Tibial nerve (tissue), 4 donors: ENCODE measurements around the gene BCL2A1. TPM values are rescaled to one million over a fixed set of nuclear protein-coding genes. Genes with fewer than 3 reads are reported as not detected.
"Not testable (repeated sequence)": the region's sequence is repeated elsewhere in the genome, so short reads cannot be mapped to it uniquely, and the experiment has no call there.

Experiments used
- DNase-seq, 2 donors: peaks; one replicate each; pipeline ENCODE4 v3.0.0-alpha.2; 2019; ENCODE audit warnings: low spot score in 2 of 2
- H3K27ac ChIP-seq, 4 donors: fragments of 200-600 bp; sonication (generic) in 3 of 4; one replicate each; pipeline ENCODE4 v1.5.1; 2017 to 2019; ENCODE audit warnings: mild to moderate bottlenecking in 1 of 4
- H3K27me3 ChIP-seq, 2 donors: fragments of 200-600 bp; sonication (generic) in 1 of 2; one replicate each; pipeline versions ENCODE4 v1.5.1 to v1.6.0; 2017 to 2019
- H3K36me3 ChIP-seq, 3 donors: fragments of 200-600 bp; sonication (generic); one replicate each; pipeline ENCODE4 v1.5.1; 2018 to 2019
- H3K4me1 ChIP-seq, 4 donors: fragments of 200-600 bp; sonication (generic) in 3 of 4; one replicate each; pipeline ENCODE4 v1.5.1; 2017 to 2019
- H3K4me3 ChIP-seq, 4 donors: fragments of 200-600 bp; sonication (generic) in 3 of 4; one replicate each; pipeline ENCODE4 v1.5.1; 2017 to 2019; ENCODE audit warnings: mild to moderate bottlenecking in 1 of 4, moderate library complexity in 1 of 4
- H3K9me3 ChIP-seq, 4 donors: fragments of 200-600 bp; sonication (generic) in 3 of 4; one replicate each; pipeline ENCODE4 v1.5.1; 2017 to 2019
- EP300 ChIP-seq, 2 donors: sonication (generic); formaldehyde crosslinking; IDR thresholded peaks; one replicate each; pipeline ENCODE4 v1.6.1; 2017; ENCODE audit warnings: antibody characterized with exemption in 2 of 2, mild to moderate bottlenecking in 1 of 2
- POLR2A ChIP-seq, 2 donors: fragments of 450-650 bp; IDR thresholded peaks; one replicate each; pipeline ENCODE4 v1.6.1; 2017; ENCODE audit warnings: antibody characterized with exemption in 2 of 2, mild to moderate bottlenecking in 2 of 2, moderate library complexity in 2 of 2
- WGBS, 2 donors: methylation state at CpG; one replicate each; pipeline ENCODE4 v1.1.5; 2018; 5-methylcytosine and 5-hydroxymethylcytosine counted together
- total RNA-seq, 4 donors: library from RNA; depleted of rRNA; stranded (reverse); fragments of >200 nt; gene quantifications; one replicate each; pipeline ENCODE4 v1.1.0, GENCODE V29; 2016
- TF ChIP-seq, protein P1 (sequence below), 5 experiments: fragments of 200-600 bp in 3 of 5; fragments of 450-650 bp in 2 of 5; sonication (generic) in 3 of 5; IDR thresholded peaks; one replicate each; pipeline ENCODE4 v1.5.1; 2016 to 2019; ENCODE audit warnings: antibody characterized with exemption in 5 of 5, mild to moderate bottlenecking in 3 of 5, moderate library complexity in 2 of 5

The BCL2A1 gene
- total RNA-seq, 4 donors from 2014 or later = 0.59 to 2.1 (median 1.3) TPM; not detected in 1

DNA sequence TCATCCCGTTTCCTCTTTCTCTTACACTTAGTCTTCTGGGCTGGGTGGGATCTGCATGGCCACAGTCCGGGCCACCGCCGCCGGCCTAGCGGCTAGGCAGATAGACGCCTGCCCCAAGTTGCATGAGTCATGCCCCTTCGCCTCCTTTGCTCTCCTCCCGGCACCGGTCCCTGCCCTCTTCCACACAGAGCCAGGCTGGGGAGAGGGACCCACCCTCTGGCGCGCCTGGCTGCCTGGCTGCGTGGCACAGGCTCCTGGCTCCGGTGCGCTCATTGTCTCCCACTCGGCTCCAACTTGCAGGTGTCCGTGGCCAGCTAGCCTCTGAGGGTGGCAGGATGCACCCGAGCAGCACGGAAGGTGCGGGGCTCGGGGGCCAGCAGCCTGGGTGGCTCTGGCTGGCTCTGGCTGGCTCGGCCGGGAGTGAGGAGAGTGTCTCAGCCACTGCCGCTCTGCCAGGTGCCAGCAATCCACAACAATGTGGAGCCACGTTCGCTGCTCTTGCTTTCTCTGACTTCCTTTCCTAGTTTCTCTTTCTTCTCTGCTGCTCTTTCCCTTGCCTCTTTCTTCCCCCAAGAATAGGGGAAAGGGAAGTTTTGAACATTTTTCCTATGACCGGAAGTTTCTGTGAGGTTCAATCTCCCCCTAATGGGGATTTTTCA is 51.8 kb downstream of the BCL2A1 start:
- Histone ChIP-seq H3K9me3 (peaks cover 0 to 79% (median 30%) of the 10 kb centered on the region in 4 donors), H3K4me3 (no peak overlapping the region), H3K27me3 (no peaks in the 10 kb centered on the region), H3K36me3 (peaks cover 0 to 42% (median 4%) of the 10 kb centered on the region in 3 donors), H3K4me1 (peaks cover 0 to 7% (median 3%) of the 10 kb centered on the region in 4 donors), H3K27ac (no peak overlapping the region)
- no peak for DNase-seq
- TF ChIP-seq, protein P1, sequence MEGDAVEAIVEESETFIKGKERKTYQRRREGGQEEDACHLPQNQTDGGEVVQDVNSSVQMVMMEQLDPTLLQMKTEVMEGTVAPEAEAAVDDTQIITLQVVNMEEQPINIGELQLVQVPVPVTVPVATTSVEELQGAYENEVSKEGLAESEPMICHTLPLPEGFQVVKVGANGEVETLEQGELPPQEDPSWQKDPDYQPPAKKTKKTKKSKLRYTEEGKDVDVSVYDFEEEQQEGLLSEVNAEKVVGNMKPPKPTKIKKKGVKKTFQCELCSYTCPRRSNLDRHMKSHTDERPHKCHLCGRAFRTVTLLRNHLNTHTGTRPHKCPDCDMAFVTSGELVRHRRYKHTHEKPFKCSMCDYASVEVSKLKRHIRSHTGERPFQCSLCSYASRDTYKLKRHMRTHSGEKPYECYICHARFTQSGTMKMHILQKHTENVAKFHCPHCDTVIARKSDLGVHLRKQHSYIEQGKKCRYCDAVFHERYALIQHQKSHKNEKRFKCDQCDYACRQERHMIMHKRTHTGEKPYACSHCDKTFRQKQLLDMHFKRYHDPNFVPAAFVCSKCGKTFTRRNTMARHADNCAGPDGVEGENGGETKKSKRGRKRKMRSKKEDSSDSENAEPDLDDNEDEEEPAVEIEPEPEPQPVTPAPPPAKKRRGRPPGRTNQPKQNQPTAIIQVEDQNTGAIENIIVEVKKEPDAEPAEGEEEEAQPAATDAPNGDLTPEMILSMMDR (IDR thresholded peaks at IDR 0.05) = no peak
- TF ChIP-seq POLR2A (IDR thresholded peaks at IDR 0.05) (no peak), EP300 (IDR thresholded peaks at IDR 0.05) (no peak)
- 90 to 93% methylated on average over 27 of the region's 27 CpGs for WGBS, 2 donors

DNA sequence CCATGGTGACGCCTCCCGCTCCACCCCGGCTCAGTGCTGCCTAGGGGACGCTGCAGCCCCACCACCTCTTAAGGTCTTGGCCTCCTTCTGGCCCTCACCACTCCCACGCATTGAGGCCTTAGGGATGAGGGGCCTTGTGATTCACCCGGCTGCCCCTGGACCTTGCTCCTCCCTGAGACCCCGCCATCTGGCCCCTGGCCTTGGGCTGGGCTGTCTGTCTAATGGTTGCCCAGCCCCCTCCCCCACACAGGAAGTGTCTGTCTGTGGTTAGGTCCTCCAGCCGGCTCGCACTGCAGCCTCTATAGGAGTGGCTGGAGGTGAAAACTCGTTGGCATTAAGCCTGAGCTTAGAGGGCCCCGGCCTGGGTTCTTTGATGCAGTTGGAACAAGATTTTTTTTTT is 52.7 kb downstream of the BCL2A1 start:
- H3K36me3 ChIP-seq = peaks cover 0 to 42% (median 4%) of the 10 kb centered on the region in 3 donors
- H3K9me3 ChIP-seq = peaks cover 0 to 85% (median 30%) of the 10 kb centered on the region in 4 donors
- H3K27me3 ChIP-seq = no peaks in the 10 kb centered on the region
- 89 to 91% methylated on average over 11 of the region's 11 CpGs for WGBS, 2 donors
- peaks cover 0 to 7% (median 3%) of the 10 kb centered on the region in 4 donors for H3K4me1 ChIP-seq
- TF ChIP-seq EP300 (IDR thresholded peaks at IDR 0.05) = no peak
- no peak for TF ChIP-seq POLR2A (IDR thresholded peaks at IDR 0.05)
- TF ChIP-seq, protein P1 (IDR thresholded peaks at IDR 0.05) = no peak
- no peak for DNase-seq
- no peak overlapping the region for H3K4me3 ChIP-seq
- no peak overlapping the region for H3K27ac ChIP-seq

DNA sequence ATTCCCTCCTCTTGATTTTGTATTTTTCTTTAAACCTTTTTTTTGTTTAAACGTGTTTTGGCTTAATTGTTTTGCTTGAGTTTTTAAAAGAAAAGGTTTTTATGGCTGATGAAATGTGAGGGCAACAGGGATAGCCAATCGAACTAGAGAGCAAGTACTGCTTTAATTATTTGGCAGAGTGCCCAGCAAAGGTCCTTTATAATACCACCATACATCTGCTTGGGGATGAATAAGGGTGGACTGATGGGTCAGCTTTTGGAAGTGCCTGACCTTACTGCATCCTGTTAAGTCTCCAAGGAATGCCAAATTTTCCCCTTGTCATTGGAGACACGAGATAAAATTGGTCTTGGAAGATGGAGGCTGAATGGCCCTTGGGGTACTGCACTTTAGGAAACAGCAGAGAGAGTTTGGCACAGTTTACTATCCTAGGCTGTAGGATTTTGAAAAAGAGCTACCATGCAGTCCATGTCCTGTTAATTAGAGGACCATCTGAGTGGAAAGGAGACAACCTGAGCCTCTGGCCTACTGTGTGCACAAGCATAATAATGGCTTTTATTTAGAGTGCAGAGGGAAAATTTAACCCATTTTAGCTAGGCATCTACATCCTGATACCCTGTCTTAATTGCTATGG is 54.4 kb downstream of the BCL2A1 start:
- Histone ChIP-seq H3K4me3 (no peak overlapping the region), H3K4me1 (no peaks in the 10 kb centered on the region), H3K27me3 (no peaks in the 10 kb centered on the region), H3K9me3 (peaks cover 0 to 86% (median 30%) of the 10 kb centered on the region in 4 donors), H3K36me3 (peaks cover 0 to 51% (median 4%) of the 10 kb centered on the region in 3 donors), H3K27ac (no peak overlapping the region)
- no peak for DNase-seq
- TF ChIP-seq, protein P1 (IDR thresholded peaks at IDR 0.05) = no peak
- TF ChIP-seq EP300 (IDR thresholded peaks at IDR 0.05) = no peak
- no peak for TF ChIP-seq POLR2A (IDR thresholded peaks at IDR 0.05)
- 10 to 12% methylated on average over 3 of the region's 3 CpGs for WGBS, 2 donors

DNA sequence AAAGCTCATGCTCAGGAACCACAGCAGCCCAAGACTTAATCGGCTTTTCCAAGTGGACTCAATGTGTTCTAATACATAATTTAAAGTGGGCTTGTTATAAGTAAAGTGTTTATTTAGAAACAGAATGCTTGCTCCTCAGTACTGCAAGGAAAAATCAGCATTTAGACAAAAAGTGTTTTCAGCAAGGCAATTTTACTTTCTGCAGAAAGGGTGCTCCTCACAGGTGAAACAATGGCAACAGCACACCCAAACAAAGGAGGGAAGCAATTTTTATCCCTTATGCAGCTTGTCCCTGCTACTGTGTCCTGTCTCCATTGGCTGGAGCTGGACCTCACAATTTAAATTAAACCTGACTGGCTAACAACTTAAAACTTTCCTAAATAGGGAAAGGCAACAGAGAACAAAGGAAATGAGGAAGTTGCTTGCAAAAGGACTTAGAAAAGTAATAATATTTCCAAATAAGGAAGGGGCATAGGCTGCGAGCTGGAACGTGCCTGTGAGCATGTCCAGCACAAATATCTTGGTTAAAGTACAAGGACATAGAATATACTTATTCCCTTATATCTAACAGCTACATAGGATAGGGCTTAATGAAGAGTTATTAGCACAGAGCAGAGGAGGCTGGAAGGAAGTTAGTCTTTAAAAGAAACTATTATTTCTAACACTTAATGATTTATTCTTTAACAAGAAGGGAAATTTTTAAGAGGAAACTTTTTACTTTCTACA is 55.1 kb downstream of the BCL2A1 start:
- Histone ChIP-seq H3K9me3 (peaks cover 0 to 79% (median 28%) of the 10 kb centered on the region in 4 donors), H3K36me3 (peaks cover 0 to 48% (median 3%) of the 10 kb centered on the region in 3 donors)
- DNase-seq, H3K27me3 ChIP-seq, H3K4me3 ChIP-seq, H3K27ac ChIP-seq, H3K4me1 ChIP-seq: not testable (repeated sequence)
- WGBS, 2 donors = 88 to 96% methylated on average over 3 of the region's 3 CpGs

DNA sequence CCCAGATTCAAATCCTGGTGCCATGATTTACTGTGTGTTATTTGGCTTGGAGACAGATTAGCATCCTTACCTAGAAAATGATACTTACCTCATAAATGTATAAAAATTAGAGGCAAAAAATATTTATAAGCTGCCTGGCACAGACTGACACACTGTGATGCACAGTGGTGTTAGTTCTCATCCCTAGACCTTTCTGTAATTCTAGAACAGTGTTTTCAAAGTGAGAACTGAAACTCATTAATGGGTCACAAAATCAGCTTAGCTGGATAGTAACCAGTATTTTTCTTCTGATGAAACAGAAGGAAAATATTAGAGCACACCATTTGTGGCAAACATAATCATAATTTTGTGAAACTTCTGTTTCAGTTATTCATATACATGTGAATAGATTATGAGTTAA is 56.3 kb downstream of the BCL2A1 start:
- H3K36me3 ChIP-seq = peaks cover 0 to 36% (median 0%) of the 10 kb centered on the region in 3 donors
- TF ChIP-seq POLR2A (IDR thresholded peaks at IDR 0.05) (no peak), EP300 (IDR thresholded peaks at IDR 0.05) (no peak)
- TF ChIP-seq, protein P1 (IDR thresholded peaks at IDR 0.05) = no peak
- H3K4me3 ChIP-seq = no peak overlapping the region
- no peak overlapping the region for H3K27ac ChIP-seq
- H3K9me3 ChIP-seq = peaks cover 0 to 67% (median 22%) of the 10 kb centered on the region in 4 donors
- DNase-seq = no peak
- H3K4me1 ChIP-seq = no peaks in the 10 kb centered on the region
- H3K27me3 ChIP-seq = no peaks in the 10 kb centered on the region

Other genes with a start within 250 kb of the BCL2A1 start
- gene MTHFS, start 74.2 kb downstream of the BCL2A1 start, total RNA-seq = 10 to 100 TPM in 3 of 4 donors, 1 to 10 TPM in 1; 6.9 to 16.9 (median 16.3) TPM
- 100 to 1,000 TPM in 1 of 4 donors, 10 to 100 TPM in 3; 68.6 to 126 (median 88.2) TPM for gene ZFAND6, start 88.5 kb upstream of the BCL2A1 start, total RNA-seq
- gene FAH, start 181.8 kb upstream of the BCL2A1 start, total RNA-seq = 10 to 100 TPM; 22.0 to 42.0 (median 37.7) TPM